Measurements from ENCODE around the gene DDX25. TPM values are rescaled to one million over a fixed set of nuclear protein-coding genes. Genes with fewer than 3 reads are reported as not detected.

The DDX25 gene
- total RNA-seq, 1 experiment from 2014 or later = not detected

- DNase-seq = no peak
- Histone ChIP-seq H3K27ac (ENCODE audit: low read length) (no peak overlapping the region), H3K27me3 (ENCODE audit: low read length) (no peaks in the 10 kb centered on the region), H4K20me1 (ENCODE audit: insufficient read depth, low read depth, low read length) (no peaks in the 10 kb centered on the region), H2AFZ (ENCODE audit: low read length) (no peak overlapping the region), H3K36me3 (ENCODE audit: insufficient read depth, low read length) (no peaks in the 10 kb centered on the region), H3K9ac (ENCODE audit: low read length) (no peak overlapping the region), H3K9me3 (ENCODE audit: low read length) (no peaks in the 10 kb centered on the region), H3K4me3 (ENCODE audit: low read length) (no peak overlapping the region), H3K9me2 (replicated peaks; ENCODE audit: insufficient read depth, low read length) (no peaks in the 10 kb centered on the region), H3K4me1 (ENCODE audit: low read length) (no peaks in the 10 kb centered on the region), H3K4me2 (ENCODE audit: low read depth, low read length, poor library complexity, severe bottlenecking) (no peak overlapping the region), H3K79me2 (ENCODE audit: low read length) (no peaks in the 10 kb centered on the region)
These were observed 55.2 kb downstream of the DDX25 start for GRCh38 chr11:125959511-125959910.

GRCh38 chr11:125959931-125960330 is 55.6 kb downstream of the DDX25 start:
- Histone ChIP-seq H3K27ac (ENCODE audit: low read length) (no peak overlapping the region), H3K9ac (ENCODE audit: low read length) (no peak overlapping the region), H3K27me3 (ENCODE audit: low read length) (no peaks in the 10 kb centered on the region), H3K79me2 (ENCODE audit: low read length) (no peaks in the 10 kb centered on the region), H3K36me3 (ENCODE audit: insufficient read depth, low read length) (no peaks in the 10 kb centered on the region), H3K9me2 (replicated peaks; ENCODE audit: insufficient read depth, low read length) (no peaks in the 10 kb centered on the region), H3K9me3 (ENCODE audit: low read length) (no peaks in the 10 kb centered on the region), H4K20me1 (ENCODE audit: insufficient read depth, low read depth, low read length) (no peaks in the 10 kb centered on the region), H3K4me3 (ENCODE audit: low read length) (no peak overlapping the region), H3K4me1 (ENCODE audit: low read length) (no peaks in the 10 kb centered on the region), H3K4me2 (ENCODE audit: low read depth, low read length, poor library complexity, severe bottlenecking) (no peak overlapping the region), H2AFZ (ENCODE audit: low read length) (no peak overlapping the region)
- DNase-seq = no peak

GRCh38 chr11:125960771-125961170 is 56.5 kb downstream of the DDX25 start:
- Histone ChIP-seq H3K27me3 (ENCODE audit: low read length) (no peaks in the 10 kb centered on the region), H2AFZ (ENCODE audit: low read length) (no peak overlapping the region), H3K36me3 (ENCODE audit: insufficient read depth, low read length) (no peaks in the 10 kb centered on the region), H3K9me3 (ENCODE audit: low read length) (no peaks in the 10 kb centered on the region), H3K4me2 (ENCODE audit: low read depth, low read length, poor library complexity, severe bottlenecking) (no peak overlapping the region), H3K9me2 (replicated peaks; ENCODE audit: insufficient read depth, low read length) (no peaks in the 10 kb centered on the region), H3K4me1 (ENCODE audit: low read length) (no peaks in the 10 kb centered on the region), H3K4me3 (ENCODE audit: low read length) (no peak overlapping the region), H3K9ac (ENCODE audit: low read length) (no peak overlapping the region), H4K20me1 (ENCODE audit: insufficient read depth, low read depth, low read length) (no peaks in the 10 kb centered on the region), H3K27ac (ENCODE audit: low read length) (no peak overlapping the region), H3K79me2 (ENCODE audit: low read length) (no peaks in the 10 kb centered on the region)
- no peak for DNase-seq

- Histone ChIP-seq H3K9me3 (ENCODE audit: low read length) (no peaks in the 10 kb centered on the region), H3K4me1 (ENCODE audit: low read length) (no peaks in the 10 kb centered on the region), H3K36me3 (ENCODE audit: insufficient read depth, low read length) (no peaks in the 10 kb centered on the region), H3K9ac (ENCODE audit: low read length) (no peak overlapping the region), H3K4me2 (ENCODE audit: low read depth, low read length, poor library complexity, severe bottlenecking) (no peak overlapping the region), H3K27ac (ENCODE audit: low read length) (no peak overlapping the region), H3K4me3 (ENCODE audit: low read length) (no peak overlapping the region), H4K20me1 (ENCODE audit: insufficient read depth, low read depth, low read length) (no peaks in the 10 kb centered on the region), H2AFZ (ENCODE audit: low read length) (no peak overlapping the region), H3K27me3 (ENCODE audit: low read length) (no peaks in the 10 kb centered on the region), H3K79me2 (ENCODE audit: low read length) (no peaks in the 10 kb centered on the region), H3K9me2 (replicated peaks; ENCODE audit: insufficient read depth, low read length) (no peaks in the 10 kb centered on the region)
- no peak for DNase-seq
These were observed 63.2 kb downstream of the DDX25 start for GRCh38 chr11:125967515-125967914.

- no peak overlapping the region for H3K4me2 ChIP-seq (ENCODE audit: low read depth, low read length, poor library complexity, severe bottlenecking)
These were observed 64.0 kb downstream of the DDX25 start for GRCh38 chr11:125968354-125968753.

GRCh38 chr11:125971618-125972017 is 67.3 kb downstream of the DDX25 start:
- Histone ChIP-seq H3K36me3 (ENCODE audit: insufficient read depth, low read length) (no peaks in the 10 kb centered on the region), H3K4me2 (ENCODE audit: low read depth, low read length, poor library complexity, severe bottlenecking) (no peak overlapping the region), H2AFZ (ENCODE audit: low read length) (no peak overlapping the region), H3K9me3 (ENCODE audit: low read length) (no peaks in the 10 kb centered on the region), H3K4me3 (ENCODE audit: low read length) (no peak overlapping the region), H3K79me2 (ENCODE audit: low read length) (no peaks in the 10 kb centered on the region), H3K27ac (ENCODE audit: low read length) (no peak overlapping the region), H3K9ac (ENCODE audit: low read length) (no peak overlapping the region), H3K9me2 (replicated peaks; ENCODE audit: insufficient read depth, low read length) (no peaks in the 10 kb centered on the region), H3K4me1 (ENCODE audit: low read length) (no peaks in the 10 kb centered on the region), H3K27me3 (ENCODE audit: low read length) (no peaks in the 10 kb centered on the region), H4K20me1 (ENCODE audit: insufficient read depth, low read depth, low read length) (no peaks in the 10 kb centered on the region)
- DNase-seq = no peak

More at GRCh38 chr11:125968354-125968753, 64.0 kb downstream of the DDX25 start:
- Histone ChIP-seq H2AFZ (ENCODE audit: low read length) (no peak overlapping the region), H4K20me1 (ENCODE audit: insufficient read depth, low read depth, low read length) (no peaks in the 10 kb centered on the region), H3K9me2 (replicated peaks; ENCODE audit: insufficient read depth, low read length) (no peaks in the 10 kb centered on the region), H3K27ac (ENCODE audit: low read length) (no peak overlapping the region), H3K36me3 (ENCODE audit: insufficient read depth, low read length) (no peaks in the 10 kb centered on the region), H3K27me3 (ENCODE audit: low read length) (no peaks in the 10 kb centered on the region), H3K9me3 (ENCODE audit: low read length) (no peaks in the 10 kb centered on the region), H3K9ac (ENCODE audit: low read length) (no peak overlapping the region), H3K79me2 (ENCODE audit: low read length) (no peaks in the 10 kb centered on the region), H3K4me1 (ENCODE audit: low read length) (no peaks in the 10 kb centered on the region), H3K4me3 (ENCODE audit: low read length) (no peak overlapping the region)
- DNase-seq = no peak

- no peak overlapping the region for H2AFZ ChIP-seq (ENCODE audit: low read length)
- no peaks in the 10 kb centered on the region for H3K27me3 ChIP-seq (ENCODE audit: low read length)
- no peak overlapping the region for H3K4me2 ChIP-seq (ENCODE audit: low read depth, low read length, poor library complexity, severe bottlenecking)
- no peak overlapping the region for H3K9ac ChIP-seq (ENCODE audit: low read length)
- H3K79me2 ChIP-seq (ENCODE audit: low read length) = no peaks in the 10 kb centered on the region
- H4K20me1 ChIP-seq (ENCODE audit: insufficient read depth, low read depth, low read length) = no peaks in the 10 kb centered on the region
- H3K4me3 ChIP-seq (ENCODE audit: low read length) = no peak overlapping the region
- no peaks in the 10 kb centered on the region for H3K9me3 ChIP-seq (ENCODE audit: low read length)
- H3K36me3 ChIP-seq (ENCODE audit: insufficient read depth, low read length) = no peaks in the 10 kb centered on the region
- H3K4me1 ChIP-seq (ENCODE audit: low read length) = no peaks in the 10 kb centered on the region
- no peak for DNase-seq
- H3K9me2 ChIP-seq (replicated peaks; ENCODE audit: insufficient read depth, low read length) = no peaks in the 10 kb centered on the region
- no peak overlapping the region for H3K27ac ChIP-seq (ENCODE audit: low read length)
These were observed 70.0 kb downstream of the DDX25 start for GRCh38 chr11:125974284-125974683.

- H3K4me3 ChIP-seq (ENCODE audit: low read length) = no peak overlapping the region
- H3K27me3 ChIP-seq (ENCODE audit: low read length) = no peaks in the 10 kb centered on the region
- H3K4me1 ChIP-seq (ENCODE audit: low read length) = no peaks in the 10 kb centered on the region
- H3K79me2 ChIP-seq (ENCODE audit: low read length) = no peaks in the 10 kb centered on the region
- no peak overlapping the region for H3K4me2 ChIP-seq (ENCODE audit: low read depth, low read length, poor library complexity, severe bottlenecking)
- no peak for DNase-seq
- H3K9me3 ChIP-seq (ENCODE audit: low read length) = no peaks in the 10 kb centered on the region
- H3K9ac ChIP-seq (ENCODE audit: low read length) = no peak overlapping the region
- no peaks in the 10 kb centered on the region for H3K9me2 ChIP-seq (replicated peaks; ENCODE audit: insufficient read depth, low read length)
- H2AFZ ChIP-seq (ENCODE audit: low read length) = no peak overlapping the region
- H3K36me3 ChIP-seq (ENCODE audit: insufficient read depth, low read length) = no peaks in the 10 kb centered on the region
- H3K27ac ChIP-seq (ENCODE audit: low read length) = no peak overlapping the region
- H4K20me1 ChIP-seq (ENCODE audit: insufficient read depth, low read depth, low read length) = no peaks in the 10 kb centered on the region
These were observed 71.3 kb downstream of the DDX25 start for GRCh38 chr11:125975634-125976033.

GRCh38 chr11:125976156-125976555 is 71.8 kb downstream of the DDX25 start:
- H3K4me2 ChIP-seq (ENCODE audit: low read depth, low read length, poor library complexity, severe bottlenecking) = no peak overlapping the region
- H3K9me3 ChIP-seq (ENCODE audit: low read length) = no peaks in the 10 kb centered on the region
- no peak overlapping the region for H3K9ac ChIP-seq (ENCODE audit: low read length)
- no peak overlapping the region for H3K4me3 ChIP-seq (ENCODE audit: low read length)
- no peak overlapping the region for H3K27ac ChIP-seq (ENCODE audit: low read length)
- no peaks in the 10 kb centered on the region for H3K4me1 ChIP-seq (ENCODE audit: low read length)
- H3K9me2 ChIP-seq (replicated peaks; ENCODE audit: insufficient read depth, low read length) = no peaks in the 10 kb centered on the region
- no peaks in the 10 kb centered on the region for H3K79me2 ChIP-seq (ENCODE audit: low read length)
- no peak overlapping the region for H2AFZ ChIP-seq (ENCODE audit: low read length)
- H3K27me3 ChIP-seq (ENCODE audit: low read length) = no peaks in the 10 kb centered on the region
- no peak for DNase-seq
- no peaks in the 10 kb centered on the region for H3K36me3 ChIP-seq (ENCODE audit: insufficient read depth, low read length)
- H4K20me1 ChIP-seq (ENCODE audit: insufficient read depth, low read depth, low read length) = no peaks in the 10 kb centered on the region

All from Karpas-422 (cell line).